HAP-1 (cell line): ENCODE data around the gene CDKL5.

Source experiments
- DNase-seq, 2 experiments: peaks; one replicate each; pipeline ENCODE4 v3.0.0-alpha.2; 2016 to 2020; ENCODE audit warnings: low spot score in 2 of 2
- H3K27me3 ChIP-seq: fragments of 250-450 bp; sonication (Bioruptor Pico); 2 replicates; pipeline ENCODE4 v1.5.1; 2020; ENCODE audit warnings: low read depth, mild to moderate bottlenecking, moderate library complexity
- H3K36me3 ChIP-seq: fragments of 250-450 bp; sonication (Bioruptor Pico); replicated peaks from 2 replicates; pipeline ENCODE4 v1.5.1; 2020; ENCODE audit warnings: mild to moderate bottlenecking
- H3K4me1 ChIP-seq: fragments of 250-450 bp; sonication (Bioruptor Pico); 2 replicates; pipeline ENCODE4 v1.5.1; 2020; ENCODE audit warnings: mild to moderate bottlenecking
- H3K4me3 ChIP-seq: fragments of 250-450 bp; sonication (Bioruptor Pico); 2 replicates; pipeline ENCODE4 v1.5.1; 2020; ENCODE audit warnings: mild to moderate bottlenecking, moderate library complexity
- H3K9me3 ChIP-seq: fragments of 250-450 bp; sonication (Bioruptor Pico); 2 replicates; pipeline ENCODE4 v1.5.1; 2020; ENCODE audit warnings: mild to moderate bottlenecking, moderate library complexity
- in situ Hi-C: fragments of 300-500 bp; cut with MboI; formaldehyde crosslinking; loops from 3 replicates; pipeline ENCODE4 v1.14.3; 2020; ENCODE audit warnings: low sequenced_read_pairs, inconsistent platforms, mixed read lengths

The CDKL5 gene

GRCh38 chrX:18677161-18677869, 251.9 kb downstream of the CDKL5 start:
- H3K4me3 ChIP-seq = no peak overlapping the region
- no peaks in the 10 kb centered on the region for H3K36me3 ChIP-seq
- in situ Hi-C loops = loop anchor here (10.0 to 25.0 kb wide), 2 partner anchors 253 to 660 kb away; partner anchors contain the start of genes CDKL5 and PDHA1
- no peak for DNase-seq
- H3K4me1 ChIP-seq = peaks cover 18% of the 10 kb centered on the region
- H3K9me3 ChIP-seq = no peaks in the 10 kb centered on the region
- no peaks in the 10 kb centered on the region for H3K27me3 ChIP-seq

- Histone ChIP-seq H3K27me3 (no peaks in the 10 kb centered on the region), H3K36me3 (no peaks in the 10 kb centered on the region), H3K4me1 (no peaks in the 10 kb centered on the region), H3K9me3 (no peaks in the 10 kb centered on the region), H3K4me3 (no peak overlapping the region)
- in situ Hi-C loops = loop anchor here (25.0 kb wide), 1 partner anchor 655 kb away; the partner anchor contains the start of gene PDHA1
- DNase-seq = no peak
These were observed 256.6 kb downstream of the CDKL5 start for GRCh38 chrX:18681996-18682395.

GRCh38 chrX:18682979-18683387, 257.6 kb downstream of the CDKL5 start:
- no peaks in the 10 kb centered on the region for H3K27me3 ChIP-seq
- no peaks in the 10 kb centered on the region for H3K4me1 ChIP-seq
- no peaks in the 10 kb centered on the region for H3K9me3 ChIP-seq
- no peak overlapping the region for H3K4me3 ChIP-seq
- in situ Hi-C loops = loop anchor here (25.0 kb wide), 1 partner anchor 654 kb away; the partner anchor contains the start of gene PDHA1
- no peaks in the 10 kb centered on the region for H3K36me3 ChIP-seq
- no peak for DNase-seq

- no peaks in the 10 kb centered on the region for H3K27me3 ChIP-seq
- H3K4me1 ChIP-seq = no peaks in the 10 kb centered on the region
- in situ Hi-C loops = loop anchor here (25.0 kb wide), 1 partner anchor 649 kb away; the partner anchor contains the start of gene PDHA1
- H3K4me3 ChIP-seq = no peak overlapping the region
- no peaks in the 10 kb centered on the region for H3K36me3 ChIP-seq
- DNase-seq = no peak
- H3K9me3 ChIP-seq = no peaks in the 10 kb centered on the region
These were observed 262.6 kb downstream of the CDKL5 start for GRCh38 chrX:18687856-18688495.

- no peak for DNase-seq
- no peaks in the 10 kb centered on the region for H3K9me3 ChIP-seq
- no peak overlapping the region for H3K4me3 ChIP-seq
- no peaks in the 10 kb centered on the region for H3K36me3 ChIP-seq
- H3K4me1 ChIP-seq = no peaks in the 10 kb centered on the region
- no peaks in the 10 kb centered on the region for H3K27me3 ChIP-seq
- in situ Hi-C loops = loop anchor here (25.0 kb wide), 1 partner anchor 646 kb away; the partner anchor contains the start of gene PDHA1
These were observed 266.0 kb downstream of the CDKL5 start for GRCh38 chrX:18691431-18691830.

- H3K9me3 ChIP-seq = no peaks in the 10 kb centered on the region
- in situ Hi-C loops = loop anchor here (25.0 kb wide), 1 partner anchor 645 kb away; the partner anchor contains the start of gene PDHA1
- no peaks in the 10 kb centered on the region for H3K4me1 ChIP-seq
- DNase-seq = no peak
- no peaks in the 10 kb centered on the region for H3K36me3 ChIP-seq
- H3K27me3 ChIP-seq = no peaks in the 10 kb centered on the region
- no peak overlapping the region for H3K4me3 ChIP-seq
These were observed 267.1 kb downstream of the CDKL5 start for GRCh38 chrX:18692541-18692940.

- no peak for DNase-seq
- H3K27me3 ChIP-seq = no peaks in the 10 kb centered on the region
- no peaks in the 10 kb centered on the region for H3K9me3 ChIP-seq
- H3K36me3 ChIP-seq = no peaks in the 10 kb centered on the region
- in situ Hi-C loops = loop anchor here (25.0 kb wide), 1 partner anchor 641 kb away; the partner anchor contains the start of gene PDHA1
- H3K4me3 ChIP-seq = no peak overlapping the region
- no peaks in the 10 kb centered on the region for H3K4me1 ChIP-seq
These were observed 271.2 kb downstream of the CDKL5 start for GRCh38 chrX:18696653-18697052.

- in situ Hi-C loops = loop anchor here (25.0 kb wide), 1 partner anchor 638 kb away; the partner anchor contains the start of gene PDHA1
- no peaks in the 10 kb centered on the region for H3K27me3 ChIP-seq
- H3K36me3 ChIP-seq = no peaks in the 10 kb centered on the region
- no peak overlapping the region for H3K4me3 ChIP-seq
- no peak for DNase-seq
- H3K4me1 ChIP-seq = no peaks in the 10 kb centered on the region
- no peaks in the 10 kb centered on the region for H3K9me3 ChIP-seq
These were observed 273.6 kb downstream of the CDKL5 start for GRCh38 chrX:18698737-18699650.

GRCh38 chrX:18701621-18702361, 276.4 kb downstream of the CDKL5 start:
- Histone ChIP-seq H3K9me3 (no peaks in the 10 kb centered on the region), H3K4me3 (no peak overlapping the region), H3K36me3 (no peaks in the 10 kb centered on the region), H3K4me1 (no peaks in the 10 kb centered on the region), H3K27me3 (no peaks in the 10 kb centered on the region)
- in situ Hi-C loops = no loop called here
- peak in 1 of 2 experiments; percentile 17 for DNase-seq

GRCh38 chrX:18702362-18703195, 277.2 kb downstream of the CDKL5 start:
- H3K4me3 ChIP-seq = no peak overlapping the region
- no peak for DNase-seq
- in situ Hi-C loops = no loop called here
- H3K9me3 ChIP-seq = no peaks in the 10 kb centered on the region
- no peaks in the 10 kb centered on the region for H3K4me1 ChIP-seq
- H3K27me3 ChIP-seq = no peaks in the 10 kb centered on the region
- H3K36me3 ChIP-seq = no peaks in the 10 kb centered on the region
